BLaER1 treated with 17β-estradiol and CSF1 and Interleukin-3, amounts not matched to agents 10 nM and 100 nM (cell line): Measurements from ENCODE around the gene MACC1.

Experiments
- H3K27ac ChIP-seq, 11 experiments: shearing (Covaris generic); formaldehyde crosslinking; 2 replicates each; pipeline ENCODE4 v1.8.1; 2022
- H3K27me3 ChIP-seq, 11 experiments: shearing (Covaris generic); formaldehyde crosslinking; 2 replicates each; pipeline ENCODE4 v1.8.1; 2022
- H3K36me3 ChIP-seq, 11 experiments: shearing (Covaris generic); formaldehyde crosslinking; 2 replicates each; pipeline ENCODE4 v1.8.1; 2022
- H3K4me1 ChIP-seq, 10 experiments: shearing (Covaris generic); formaldehyde crosslinking; 2 replicates each; pipeline ENCODE4 v1.8.1; 2022
- H3K4me2 ChIP-seq, 11 experiments: shearing (Covaris generic); formaldehyde crosslinking; 2 replicates each; pipeline ENCODE4 v1.8.1; 2022
- H3K4me3 ChIP-seq, 10 experiments: shearing (Covaris generic); formaldehyde crosslinking; 2 replicates each; pipeline ENCODE4 v1.8.1; 2022
- H3K9ac ChIP-seq, 11 experiments: shearing (Covaris generic); formaldehyde crosslinking; 2 replicates each; pipeline ENCODE4 v1.8.1; 2022
- H3K9me3 ChIP-seq, 11 experiments: shearing (Covaris generic); formaldehyde crosslinking; replicated peaks in 1 of 11; 2 replicates each; pipeline ENCODE4 v1.8.1; 2022
- H4K20me1 ChIP-seq, 11 experiments: shearing (Covaris generic); formaldehyde crosslinking; 2 replicates each; pipeline ENCODE4 v1.8.1; 2022
- Cebpa-rat ChIP-seq, 11 experiments: shearing (Covaris generic); IDR thresholded peaks; 2 replicates each; pipeline ENCODE4 v1.8.1; 2022

Gene MACC1

GRCh38 chr7:20185988-20186387 is 31.2 kb downstream of the MACC1 start:
- H3K27ac ChIP-seq, result peak overlapping the region in 1 of 11 experiments; percentile 27; a peak in 1 of 22 replicates
- H3K9ac ChIP-seq, result peak overlapping the region in 1 of 11 experiments; percentile 9; a peak in 1 of 22 replicates
- H3K9me3 ChIP-seq, result peaks cover 0 to 28% (median 4%) of the 10 kb centered on the region in 11 experiments; a peak in 12 of 22 replicates
- H3K4me2 ChIP-seq, result peak overlapping the region in 3 of 11 experiments; percentile 12 to 62 (median 58); a peak in 5 of 22 replicates
- H3K36me3 ChIP-seq, result peaks cover 0 to 4% (median 0%) of the 10 kb centered on the region in 11 experiments; a peak in 1 of 22 replicates
- H3K4me3 ChIP-seq, result peak overlapping the region in 2 of 10 experiments; percentile 15 to 20; a peak in 3 of 20 replicates
- no peaks in the 10 kb centered on the region for H4K20me1 ChIP-seq
- no peak for TF ChIP-seq Cebpa-rat (IDR thresholded peaks at IDR 0.05)
- H3K4me1 ChIP-seq, result peaks cover 2 to 48% (median 6%) of the 10 kb centered on the region in 10 experiments; a peak in 17 of 20 replicates
- H3K27me3 ChIP-seq, result no peaks in the 10 kb centered on the region

GRCh38 chr7:20183086-20183485 is 34.1 kb downstream of the MACC1 start:
- H3K27ac ChIP-seq, result no peak overlapping the region
- no peaks in the 10 kb centered on the region for H3K27me3 ChIP-seq
- H3K4me2 ChIP-seq, result peak overlapping the region in 1 of 11 experiments; percentile 15; a peak in 1 of 22 replicates
- peaks cover 0 to 21% (median 0%) of the 10 kb centered on the region in 11 experiments; a peak in 5 of 22 replicates for H3K9me3 ChIP-seq
- H3K4me3 ChIP-seq, result no peak overlapping the region
- H3K36me3 ChIP-seq, result peaks cover 0 to 19% (median 0%) of the 10 kb centered on the region in 11 experiments; a peak in 4 of 22 replicates
- no peak for TF ChIP-seq Cebpa-rat (IDR thresholded peaks at IDR 0.05)
- H3K9ac ChIP-seq, result no peak overlapping the region
- no peaks in the 10 kb centered on the region for H4K20me1 ChIP-seq
- H3K4me1 ChIP-seq, result peaks cover 0 to 33% (median 0%) of the 10 kb centered on the region in 10 experiments; a peak in 7 of 20 replicates

- Histone ChIP-seq H4K20me1 (no peaks in the 10 kb centered on the region), H3K27me3 (no peaks in the 10 kb centered on the region), H3K4me2 (no peak overlapping the region)
These were observed 40.5 kb downstream of the MACC1 start for GRCh38 chr7:20176578-20177242.

GRCh38 chr7:20173828-20174227 is 43.4 kb downstream of the MACC1 start:
- no peaks in the 10 kb centered on the region for H4K20me1 ChIP-seq
- peak overlapping the region in 3 of 11 experiments; percentile 3 to 23 (median 13); a peak in 2 of 22 replicates for H3K4me2 ChIP-seq
- H3K9ac ChIP-seq, result no peak overlapping the region
- TF ChIP-seq Cebpa-rat (IDR thresholded peaks at IDR 0.05), result no peak
- H3K9me3 ChIP-seq, result peaks cover 0 to 4% (median 0%) of the 10 kb centered on the region in 11 experiments; a peak in 3 of 22 replicates
- peaks cover 0 to 41% (median 0%) of the 10 kb centered on the region in 10 experiments; a peak in 5 of 20 replicates for H3K4me1 ChIP-seq
- no peaks in the 10 kb centered on the region for H3K27me3 ChIP-seq
- peak overlapping the region in 1 of 11 experiments; percentile 11; a peak in 1 of 22 replicates for H3K27ac ChIP-seq
- no peak overlapping the region for H3K4me3 ChIP-seq
- no peaks in the 10 kb centered on the region; a peak in 1 of 22 replicates for H3K36me3 ChIP-seq

More at GRCh38 chr7:20176578-20177242, 40.5 kb downstream of the MACC1 start:
- Histone ChIP-seq H3K4me3 (no peak overlapping the region), H3K36me3 (peaks cover 0 to 14% (median 0%) of the 10 kb centered on the region in 11 experiments; a peak in 4 of 22 replicates), H3K9me3 (peaks cover 0 to 11% (median 0%) of the 10 kb centered on the region in 11 experiments; a peak in 4 of 22 replicates), H3K4me1 (peaks cover 0 to 25% (median 0%) of the 10 kb centered on the region in 10 experiments; a peak in 5 of 20 replicates), H3K9ac (no peak overlapping the region), H3K27ac (no peak overlapping the region)
- TF ChIP-seq Cebpa-rat (IDR thresholded peaks at IDR 0.05), result no peak

- Histone ChIP-seq H3K27me3 (no peaks in the 10 kb centered on the region), H3K9me3 (no peaks in the 10 kb centered on the region; a peak in 1 of 22 replicates), H3K4me2 (0 out of 22 replicates have a peak overlapping the region, but pooled peaks of 2 of the 11 experiments have one; percentile 3 to 23), H4K20me1 (no peaks in the 10 kb centered on the region), H3K27ac (no peak overlapping the region; a peak in 1 of 22 replicates), H3K4me1 (peaks cover 0 to 51% (median 0%) of the 10 kb centered on the region in 10 experiments; a peak in 5 of 20 replicates), H3K9ac (no peak overlapping the region), H3K36me3 (peaks cover 0 to 4% (median 0%) of the 10 kb centered on the region in 11 experiments; a peak in 1 of 22 replicates), H3K4me3 (no peak overlapping the region)
- TF ChIP-seq Cebpa-rat (IDR thresholded peaks at IDR 0.05), result no peak
These were observed 44.3 kb downstream of the MACC1 start for GRCh38 chr7:20172736-20173334.

- Histone ChIP-seq H3K9ac (no peak overlapping the region), H3K4me3 (no peak overlapping the region), H3K27me3 (no peaks in the 10 kb centered on the region), H3K27ac (no peak overlapping the region), H3K4me1 (peaks cover 0 to 65% (median 0%) of the 10 kb centered on the region in 10 experiments; a peak in 7 of 20 replicates), H3K4me2 (0 out of 22 replicates have a peak overlapping the region, but pooled peaks of 1 of the 11 experiments have one; percentile 1), H3K9me3 (no peaks in the 10 kb centered on the region), H3K36me3 (peaks cover 0 to 7% (median 0%) of the 10 kb centered on the region in 11 experiments; a peak in 1 of 22 replicates), H4K20me1 (no peaks in the 10 kb centered on the region)
- no peak for TF ChIP-seq Cebpa-rat (IDR thresholded peaks at IDR 0.05)
These were observed 46.6 kb downstream of the MACC1 start for GRCh38 chr7:20170633-20171032.

- Histone ChIP-seq H3K27ac (peak overlapping the region in 10 of 11 experiments; percentile 10 to 83 (median 66); a peak in 17 of 22 replicates), H3K4me1 (peaks cover 0 to 79% (median 17%) of the 10 kb centered on the region in 10 experiments; a peak in 11 of 20 replicates), H4K20me1 (no peaks in the 10 kb centered on the region), H3K9ac (peak overlapping the region in 3 of 11 experiments; percentile 16 to 49 (median 40); a peak in 5 of 22 replicates), H3K4me3 (no peak overlapping the region), H3K36me3 (peaks cover 0 to 10% (median 0%) of the 10 kb centered on the region in 11 experiments; a peak in 2 of 22 replicates), H3K4me2 (peak overlapping the region in 7 of 11 experiments; percentile 37 to 69 (median 52); a peak in 13 of 22 replicates), H3K27me3 (no peaks in the 10 kb centered on the region), H3K9me3 (no peaks in the 10 kb centered on the region)
- TF ChIP-seq Cebpa-rat (IDR thresholded peaks at IDR 0.05), result no peak
These were observed 52.1 kb downstream of the MACC1 start for GRCh38 chr7:20165146-20165510.

- peak overlapping the region in 10 of 11 experiments; percentile 10 to 83 (median 66); a peak in 18 of 22 replicates for H3K27ac ChIP-seq
- peaks cover 0 to 15% (median 0%) of the 10 kb centered on the region in 11 experiments; a peak in 5 of 22 replicates for H3K36me3 ChIP-seq
- peak overlapping the region in 9 of 11 experiments; percentile 16 to 69 (median 51); a peak in 17 of 22 replicates for H3K4me2 ChIP-seq
- H3K9ac ChIP-seq, result peak overlapping the region in 4 of 11 experiments; percentile 40 to 49 (median 42); a peak in 6 of 22 replicates
- no peaks in the 10 kb centered on the region for H4K20me1 ChIP-seq
- no peaks in the 10 kb centered on the region for H3K27me3 ChIP-seq
- H3K4me3 ChIP-seq, result peak overlapping the region in 1 of 10 experiments; percentile 34; a peak in 2 of 20 replicates
- H3K4me1 ChIP-seq, result peaks cover 0 to 79% (median 17%) of the 10 kb centered on the region in 10 experiments; a peak in 11 of 20 replicates
- H3K9me3 ChIP-seq, result 0 out of 22 replicates have a peak, but pooled peaks cover 0 to 1% (median 0%) of the 10 kb centered on the region in 11 experiments
- peak in 2 of 11 experiments; percentile 50 to 56; a peak in 4 of 22 replicates for TF ChIP-seq Cebpa-rat (IDR thresholded peaks at IDR 0.05)
These were observed 52.6 kb downstream of the MACC1 start for GRCh38 chr7:20164425-20165145.
